Hypothalamus (tissue), 51 donors: Measurements from ENCODE around the gene RHOU.
"Not testable (repeated sequence)": the region's sequence is repeated elsewhere in the genome, so short reads cannot be mapped to it uniquely, and the experiment has no call there.

Source experiments
- DNase-seq, 51 donors: peaks; one replicate each; lab custom pipeline; 2025; lab: John Stamatoyannopoulos, UW

RHOU gene

GRCh38 chr1:228755800-228756199, 20.5 kb downstream of the RHOU start:
- DNase-seq = no peak

- DNase-seq = no peak
Measured at GRCh38 chr1:228756457-228756856, 21.2 kb downstream of the RHOU start.

DNA sequence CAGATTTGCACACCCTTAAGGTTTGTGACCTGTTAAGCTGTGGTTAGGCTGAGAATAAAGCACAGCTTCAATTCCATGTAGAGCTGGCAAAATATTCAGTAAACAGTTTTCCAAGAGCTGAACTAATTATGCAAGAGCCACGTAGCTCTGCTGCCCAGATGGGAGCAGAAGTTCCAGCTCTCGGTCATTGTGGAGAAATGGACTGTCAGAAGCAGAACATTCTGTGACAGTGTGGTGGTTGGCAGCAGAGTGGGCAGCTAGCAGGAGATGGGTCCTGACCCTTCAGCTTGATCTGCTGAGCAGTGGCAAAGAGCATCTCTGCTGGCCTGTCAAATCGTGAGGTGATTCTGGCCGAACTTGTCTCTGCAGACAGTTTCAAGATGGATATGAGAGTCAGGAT, 23.2 kb downstream of the RHOU start:
- DNase-seq = no peak

DNA sequence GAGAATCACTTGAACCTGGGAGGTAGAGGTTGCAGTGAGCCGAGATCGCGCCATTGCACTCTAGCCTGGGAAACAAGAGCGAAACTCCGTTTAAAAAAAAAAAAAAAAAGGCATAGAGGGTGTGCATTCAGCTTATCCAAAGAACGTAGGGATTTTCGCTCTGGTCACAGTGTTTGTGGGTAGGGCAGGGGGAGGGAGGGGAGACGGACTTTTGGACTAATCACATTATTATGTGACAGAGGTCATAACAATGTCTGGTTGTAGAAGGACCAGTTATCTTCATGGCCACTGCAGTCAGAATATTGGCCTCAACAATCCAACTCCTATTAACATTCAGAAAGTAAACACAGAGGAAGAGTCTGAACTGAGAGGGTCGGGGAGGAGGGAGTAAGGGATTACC, 25.7 kb downstream of the RHOU start:
- no peak for DNase-seq

DNA sequence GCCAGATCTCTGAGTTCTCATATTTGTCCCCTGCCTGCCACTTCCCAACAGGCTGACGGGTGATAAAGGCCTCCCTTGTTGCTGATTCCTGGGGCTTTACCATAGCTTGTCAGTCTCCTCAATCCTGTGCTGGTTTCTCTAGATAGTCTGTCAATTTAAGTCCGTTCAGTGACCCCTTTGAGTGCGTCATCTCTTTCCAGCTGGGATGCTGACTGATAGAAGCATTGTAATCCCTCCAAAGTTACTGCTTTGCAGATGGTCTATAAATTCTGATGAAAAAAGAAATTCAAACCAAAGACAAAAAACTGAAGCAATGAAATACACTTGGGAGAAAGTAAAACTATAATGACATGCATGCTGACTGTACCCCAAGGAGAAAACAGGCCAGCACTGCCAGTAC, 28.3 kb downstream of the RHOU start:
- DNase-seq = peak in 3 of 51 donors; percentile 11 to 46 (median 21)

DNA sequence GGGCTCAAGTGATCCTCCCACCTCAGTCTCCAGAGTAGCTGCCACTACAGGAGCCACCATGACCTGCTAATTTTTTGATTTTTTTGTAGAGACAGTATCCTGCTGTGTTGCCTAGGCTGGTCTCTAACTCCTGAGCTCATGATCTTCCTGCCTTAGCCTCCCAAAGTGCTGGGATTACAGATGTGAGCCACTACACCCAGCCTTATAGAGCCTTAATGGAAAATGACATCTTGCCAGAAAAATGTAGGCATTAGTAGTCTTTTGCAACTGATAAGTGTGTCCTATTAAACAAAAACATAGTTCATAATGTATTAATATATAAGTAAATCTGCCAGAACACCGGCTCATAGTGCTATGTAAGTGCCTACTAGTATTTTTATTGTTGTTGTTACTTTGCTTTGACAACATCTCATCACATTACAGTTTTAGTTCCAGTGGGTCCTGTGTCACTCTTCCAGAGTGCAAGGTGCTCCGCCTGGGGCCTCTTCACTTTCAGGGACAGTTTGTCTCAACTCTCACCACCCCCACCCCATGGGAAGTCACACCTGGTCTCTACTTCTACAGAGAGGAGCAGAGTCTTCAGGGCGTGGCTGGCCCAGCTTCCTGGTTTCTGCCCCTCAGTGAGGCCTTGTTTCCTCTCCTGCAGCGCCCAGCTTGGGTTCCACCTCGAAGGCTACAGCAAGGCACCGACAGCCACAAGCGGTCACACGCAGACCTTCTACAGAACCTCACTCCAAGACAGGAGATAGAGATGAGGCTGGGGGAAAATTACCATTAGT, 30.1 kb downstream of the RHOU start:
- DNase-seq = no peak

- no peak for DNase-seq
Measured at GRCh38 chr1:228766788-228767187, 31.5 kb downstream of the RHOU start.

DNA sequence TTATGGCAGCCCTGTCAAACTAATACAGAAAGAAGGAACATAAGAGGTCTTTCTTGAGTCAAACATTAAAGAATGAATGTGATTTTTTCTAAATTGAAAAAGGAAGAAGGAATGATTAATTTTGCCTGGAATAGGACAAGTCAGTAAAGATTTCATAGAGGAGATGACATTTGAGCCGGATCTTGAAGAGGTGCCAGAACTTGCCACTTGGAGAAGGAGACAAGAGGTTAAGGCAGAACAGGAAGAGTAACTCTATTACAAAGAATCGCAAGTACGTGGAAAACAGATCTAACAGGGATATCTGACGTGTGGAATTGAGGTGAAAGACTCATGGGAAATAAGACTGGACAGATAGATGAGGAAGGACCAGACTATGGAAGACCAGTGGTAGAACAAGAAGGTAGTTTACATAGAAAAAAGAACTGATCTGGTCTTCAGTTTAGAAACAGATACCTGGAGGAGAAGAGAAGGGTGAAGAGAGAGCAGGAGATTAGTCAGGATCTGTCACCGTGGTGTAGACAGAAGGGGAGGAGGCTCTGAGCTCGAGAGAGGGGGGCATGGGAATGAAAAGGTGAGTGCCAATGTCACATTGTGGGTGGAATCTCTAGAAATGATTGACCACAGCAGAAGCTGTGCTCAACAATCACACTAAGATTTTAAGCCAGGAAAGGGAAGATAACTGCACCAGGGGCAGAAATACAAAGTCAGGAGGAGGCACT, 32.5 kb downstream of the RHOU start:
- DNase-seq = no peak

DNA sequence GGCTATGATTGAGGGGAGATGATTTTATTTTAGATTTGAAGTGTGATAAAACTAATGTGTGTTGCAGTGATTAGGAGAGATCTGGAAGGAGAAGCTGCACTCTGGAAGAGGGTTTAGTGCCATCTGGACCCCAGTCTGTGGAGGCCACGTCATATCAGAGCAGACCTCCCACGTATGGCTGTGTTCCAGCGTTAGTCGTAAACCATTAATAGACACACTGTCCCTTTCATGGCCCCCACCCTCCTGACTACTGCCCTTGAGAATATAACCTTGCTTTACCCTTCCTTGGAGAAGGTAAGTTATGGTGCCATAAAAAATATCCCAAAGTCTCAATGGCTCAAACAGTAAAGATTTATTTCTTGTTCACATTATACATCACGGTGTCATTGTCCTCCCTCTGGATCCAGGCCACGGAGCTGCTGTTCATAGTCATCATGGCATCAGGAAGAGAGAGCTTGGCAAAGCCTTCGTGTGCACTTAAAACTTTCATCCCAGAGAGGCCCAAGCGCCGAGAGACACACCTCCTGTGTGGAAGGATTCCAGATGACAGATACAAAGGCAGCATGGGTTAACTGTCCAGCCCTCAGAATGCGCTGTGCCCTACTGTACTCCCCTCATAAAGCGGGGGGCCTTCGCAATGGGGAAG, 33.2 kb downstream of the RHOU start:
- DNase-seq = no peak

GRCh38 chr1:228770779-228771223, 35.5 kb downstream of the RHOU start:
- DNase-seq = no peak

- no peak for DNase-seq
Measured at GRCh38 chr1:228772516-228773212, 37.4 kb downstream of the RHOU start.

- DNase-seq = not testable (repeated sequence)
Measured at GRCh38 chr1:228775946-228776345, 40.7 kb downstream of the RHOU start.

DNA sequence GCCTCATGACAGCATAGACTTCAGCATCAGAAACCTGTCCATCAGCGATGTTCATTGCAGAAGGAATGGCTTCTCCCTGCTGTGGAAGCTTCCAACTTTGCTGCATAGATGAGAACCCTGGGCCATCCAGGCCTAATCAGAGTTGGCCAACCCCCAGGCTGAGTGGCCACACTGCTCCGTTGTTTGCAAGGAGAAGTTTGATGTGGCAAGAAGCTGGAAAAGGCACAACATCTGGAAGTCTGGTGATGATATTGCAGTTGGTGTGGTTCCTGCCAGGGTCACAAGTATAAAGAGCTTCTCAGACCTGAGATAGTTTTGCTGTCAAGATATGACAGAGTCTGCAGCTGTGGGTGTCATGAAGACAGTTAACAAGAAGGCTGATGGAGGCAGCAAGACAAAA, 41.2 kb downstream of the RHOU start:
- DNase-seq = no peak

DNA sequence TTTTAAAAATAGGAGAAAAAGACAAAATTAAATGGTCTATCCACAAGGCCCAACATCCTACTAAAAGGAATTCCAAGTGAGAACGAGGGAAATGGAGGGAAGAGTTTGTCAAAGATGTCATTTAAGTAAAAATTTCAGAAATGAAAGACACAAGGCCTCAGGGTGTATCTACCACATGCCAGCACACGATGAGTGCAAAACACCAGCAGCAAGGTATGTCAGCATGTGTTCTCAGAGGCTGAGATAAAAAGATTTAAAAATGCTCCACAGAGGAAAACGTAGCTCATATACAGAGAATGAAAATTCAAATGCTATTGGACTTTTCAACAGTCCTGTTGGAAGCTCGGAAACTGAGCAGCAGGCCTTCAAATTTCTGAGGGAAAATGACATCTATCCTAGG, 42.0 kb downstream of the RHOU start:
- DNase-seq = no peak

- no peak for DNase-seq
Measured at GRCh38 chr1:228778026-228778425, 42.7 kb downstream of the RHOU start.

DNA sequence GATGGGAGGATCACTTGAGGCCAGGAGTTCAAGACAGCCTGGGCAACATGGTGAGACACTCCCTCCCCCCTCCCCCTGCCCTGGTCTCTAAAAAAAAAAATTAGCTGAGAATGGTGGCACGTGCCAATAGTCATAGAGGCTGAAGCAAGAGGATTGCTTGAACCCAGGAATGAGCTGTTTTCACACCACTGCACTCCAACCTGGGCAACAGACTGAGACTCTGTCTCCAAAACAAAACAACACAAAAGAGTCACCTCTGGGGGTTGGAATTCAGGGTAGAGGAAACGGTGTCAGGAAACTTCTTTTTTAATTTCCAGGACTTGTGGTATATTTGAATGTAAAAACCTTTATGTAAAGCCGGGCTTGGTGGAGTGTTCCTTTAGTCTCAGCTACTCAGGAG, 43.2 kb downstream of the RHOU start:
- no peak for DNase-seq

DNA sequence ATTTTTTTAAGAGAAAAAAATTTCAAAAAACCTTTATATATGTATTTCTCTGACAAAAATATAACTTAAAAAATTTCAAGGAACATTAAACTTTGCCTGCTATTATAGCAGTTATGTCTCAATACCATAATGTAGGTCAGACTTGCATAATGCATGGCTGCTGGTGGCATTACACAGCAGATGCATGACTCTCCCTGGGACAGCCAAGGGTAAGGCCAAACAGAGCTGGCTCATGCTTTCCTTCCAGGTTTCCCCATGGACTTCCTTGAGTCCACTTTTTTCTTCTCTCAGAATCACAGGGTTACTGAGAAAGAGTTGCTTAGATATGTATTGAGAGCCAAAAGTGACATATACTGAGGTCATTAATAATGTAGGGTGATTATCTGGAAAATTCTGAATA, 43.7 kb downstream of the RHOU start:
- DNase-seq = no peak

DNA sequence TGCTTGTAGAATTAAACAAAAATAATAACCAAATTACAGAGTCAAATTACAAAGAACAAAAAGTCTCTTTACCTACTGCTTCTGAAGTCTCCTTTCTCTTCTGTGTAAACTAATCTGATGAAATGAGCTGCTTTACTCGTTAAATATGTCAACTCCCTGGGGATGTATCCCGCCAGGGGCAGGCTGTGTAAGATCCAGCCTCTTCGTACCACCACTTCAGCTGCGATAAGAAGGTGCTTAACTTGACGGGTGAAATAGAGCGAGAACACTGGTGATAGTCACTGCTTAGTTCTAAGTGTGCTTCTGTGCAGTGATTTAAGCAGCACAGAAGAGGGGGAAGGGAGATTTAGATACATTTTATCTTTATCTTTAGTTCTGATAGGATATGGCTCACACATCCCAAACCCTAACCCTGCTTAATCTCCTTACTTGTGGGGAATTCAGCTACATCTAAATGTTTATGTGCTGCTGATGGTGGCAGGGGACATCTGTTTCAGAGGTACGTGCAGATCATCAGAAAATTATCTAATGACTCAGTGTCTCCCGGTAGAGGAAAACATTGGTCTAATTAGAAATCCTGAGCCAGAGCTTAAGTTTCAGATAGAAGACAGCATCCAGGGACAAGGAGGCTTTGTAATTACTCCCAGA, 46.0 kb downstream of the RHOU start:
- peak in 1 of 51 donors; percentile 24 for DNase-seq

GRCh38 chr1:228781809-228782661, 46.8 kb downstream of the RHOU start:
- DNase-seq = no peak
